HTR-8/SVneo (cell line): Measurements from ENCODE around the gene SSNA1.

Source experiments
- DNase-seq: peaks from one replicate; pipeline ENCODE4 v3.0.0; 2011; ENCODE audit warnings: low spot score, mixed read lengths; ENCODE audit not compliant: insufficient read length
- FAIRE-seq: peaks from 2 replicates; lab custom pipeline; 2011; peaks lifted over from hg19 to GRCh38; lab: Jason Lieb, UNC

The SSNA1 gene

DNA sequence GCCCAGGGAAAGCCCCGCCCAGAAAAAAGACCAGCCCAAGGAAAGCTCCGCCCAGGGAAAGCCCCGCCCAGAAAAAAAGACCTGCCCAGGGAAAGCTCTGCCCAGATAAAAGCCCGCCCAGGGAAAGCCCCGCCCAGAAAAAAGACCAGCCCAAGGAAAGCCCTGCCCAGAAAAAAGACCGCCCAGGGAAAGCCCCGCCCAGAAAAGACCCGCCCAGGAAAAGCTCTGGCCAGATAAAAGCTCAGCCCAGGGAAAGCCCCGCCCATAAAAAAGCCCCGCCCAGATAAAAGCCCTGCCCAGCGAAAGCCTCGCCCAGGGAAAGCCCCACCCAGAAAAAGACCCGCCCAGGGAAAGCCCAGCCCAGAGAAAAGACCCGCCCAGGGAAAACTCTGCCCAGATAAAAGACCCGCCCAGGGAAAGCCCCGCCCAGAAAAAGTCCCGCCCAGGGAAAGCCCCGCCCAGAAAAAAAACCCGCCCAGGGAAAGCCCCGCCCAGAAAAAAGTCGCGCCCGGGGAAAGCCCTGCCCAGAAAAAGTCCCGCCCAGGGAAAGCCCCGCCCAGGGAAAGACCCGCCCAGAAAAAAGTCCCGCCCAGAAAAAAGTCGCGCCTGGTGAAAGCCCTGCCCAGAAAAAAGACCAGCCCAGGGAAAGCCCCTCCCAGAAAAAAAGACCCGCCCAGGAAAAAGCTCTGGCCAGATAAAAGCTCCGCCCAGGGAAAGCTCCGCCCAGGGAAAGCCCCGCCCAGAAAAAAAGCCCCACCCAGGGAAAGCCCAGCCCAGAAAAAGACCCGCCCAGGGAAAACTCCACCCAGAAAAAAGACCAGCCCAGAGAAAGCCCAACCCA is 37.6 kb upstream of the SSNA1 start:
- DNase-seq (peak; percentile 52), FAIRE-seq (no peak)

DNA sequence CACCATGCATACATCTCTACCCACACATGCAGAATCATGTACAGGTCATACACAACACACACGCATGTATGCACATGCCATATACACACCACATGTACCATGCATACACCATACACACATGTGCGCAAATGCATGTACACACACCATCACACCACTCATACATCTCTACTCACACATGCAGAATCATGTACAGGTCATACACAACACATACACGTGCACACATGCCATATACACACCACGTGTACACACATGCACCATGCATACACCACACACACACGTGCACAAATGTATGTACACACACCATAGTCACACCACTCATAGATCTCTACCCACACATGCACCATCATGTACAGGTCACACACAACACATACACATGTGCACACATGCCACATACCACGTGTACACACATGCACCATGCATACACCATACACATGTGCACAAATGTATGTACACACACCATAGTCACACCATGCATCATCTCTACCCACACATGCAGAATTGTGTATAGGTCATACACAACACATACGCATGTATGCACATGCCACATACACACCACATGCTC is 35.6 kb upstream of the SSNA1 start:
- DNase-seq = no peak
- peak; percentile 89 for FAIRE-seq

- DNase-seq = no peak
These were observed 31.7 kb upstream of the SSNA1 start for GRCh38 chr9:137156567-137157375.

GRCh38 chr9:137157618-137158415 is 30.7 kb upstream of the SSNA1 start:
- FAIRE-seq = peak; percentile 16
- DNase-seq = no peak

More at GRCh38 chr9:137156567-137157375, 31.7 kb upstream of the SSNA1 start:
- no peak for FAIRE-seq

DNA sequence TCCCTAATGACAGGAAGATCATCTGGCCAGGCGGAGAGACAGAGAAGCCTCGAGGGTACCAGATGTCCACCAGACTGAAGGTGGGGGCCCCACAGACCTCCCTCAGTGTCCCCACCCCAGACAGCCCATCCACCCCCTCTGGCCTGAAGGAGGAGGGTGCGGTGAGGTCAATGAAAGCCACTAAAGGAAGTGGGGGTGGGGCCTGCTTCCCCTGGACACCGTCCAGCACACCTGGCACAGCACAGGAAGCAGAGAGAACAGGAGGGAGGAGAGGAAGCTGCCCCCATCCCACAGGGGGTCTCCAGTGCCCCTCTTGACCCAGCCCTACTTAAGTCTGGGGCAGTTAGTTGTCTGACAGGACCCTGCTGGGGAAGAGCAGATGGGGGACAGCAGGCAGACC is 29.9 kb upstream of the SSNA1 start:
- DNase-seq (no peak), FAIRE-seq (no peak)

DNA sequence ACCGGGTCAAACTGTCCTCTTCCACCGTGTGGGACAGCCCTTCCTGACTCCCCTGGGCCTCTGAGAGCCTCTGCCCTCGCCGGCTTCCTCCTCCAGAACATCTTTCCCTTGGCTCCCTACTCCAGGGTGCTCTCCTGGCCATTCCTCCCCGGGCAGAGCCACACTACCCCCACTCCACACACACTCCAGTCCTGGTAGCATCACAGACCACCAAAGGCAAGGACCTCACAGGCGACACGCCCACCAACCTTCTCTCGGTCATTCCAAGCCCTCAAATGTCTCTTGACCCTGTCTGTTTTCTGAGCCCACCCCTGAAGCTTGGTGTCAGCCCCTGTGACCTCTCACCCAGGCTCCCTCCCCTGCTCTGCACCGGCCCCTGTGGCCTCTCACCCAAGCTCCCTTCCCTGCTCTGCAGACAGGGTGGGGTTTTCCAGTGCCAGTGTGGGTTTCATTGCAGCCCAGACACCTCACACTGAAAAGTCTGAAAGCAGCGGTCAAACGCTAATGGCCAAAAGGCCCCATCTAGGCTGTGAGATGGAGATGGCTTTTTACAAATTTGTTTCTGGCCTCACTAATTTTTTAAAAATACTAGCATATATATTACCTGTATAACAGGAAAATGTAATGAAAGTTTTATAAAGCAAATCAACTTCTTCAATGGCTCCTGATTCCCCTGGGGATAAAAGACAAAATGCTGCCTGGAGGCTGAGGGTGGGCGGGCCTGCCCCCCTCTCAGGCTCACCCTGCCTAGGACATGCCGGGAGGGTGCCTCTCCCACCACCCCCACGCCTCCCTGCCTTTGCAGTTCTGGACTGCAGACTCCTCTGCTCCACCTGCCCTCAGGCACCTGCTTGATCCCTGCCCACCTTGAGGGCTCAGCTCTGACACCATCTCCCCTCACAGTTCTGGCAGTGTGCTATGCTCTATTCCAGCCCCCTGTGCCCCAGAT is 29.1 kb upstream of the SSNA1 start:
- no peak for FAIRE-seq
- no peak for DNase-seq

- FAIRE-seq (no peak), DNase-seq (no peak)
These were observed 28.4 kb upstream of the SSNA1 start for GRCh38 chr9:137160054-137160425.

- FAIRE-seq (no peak), DNase-seq (no peak)
These were observed 27.5 kb upstream of the SSNA1 start for GRCh38 chr9:137160716-137161557.

DNA sequence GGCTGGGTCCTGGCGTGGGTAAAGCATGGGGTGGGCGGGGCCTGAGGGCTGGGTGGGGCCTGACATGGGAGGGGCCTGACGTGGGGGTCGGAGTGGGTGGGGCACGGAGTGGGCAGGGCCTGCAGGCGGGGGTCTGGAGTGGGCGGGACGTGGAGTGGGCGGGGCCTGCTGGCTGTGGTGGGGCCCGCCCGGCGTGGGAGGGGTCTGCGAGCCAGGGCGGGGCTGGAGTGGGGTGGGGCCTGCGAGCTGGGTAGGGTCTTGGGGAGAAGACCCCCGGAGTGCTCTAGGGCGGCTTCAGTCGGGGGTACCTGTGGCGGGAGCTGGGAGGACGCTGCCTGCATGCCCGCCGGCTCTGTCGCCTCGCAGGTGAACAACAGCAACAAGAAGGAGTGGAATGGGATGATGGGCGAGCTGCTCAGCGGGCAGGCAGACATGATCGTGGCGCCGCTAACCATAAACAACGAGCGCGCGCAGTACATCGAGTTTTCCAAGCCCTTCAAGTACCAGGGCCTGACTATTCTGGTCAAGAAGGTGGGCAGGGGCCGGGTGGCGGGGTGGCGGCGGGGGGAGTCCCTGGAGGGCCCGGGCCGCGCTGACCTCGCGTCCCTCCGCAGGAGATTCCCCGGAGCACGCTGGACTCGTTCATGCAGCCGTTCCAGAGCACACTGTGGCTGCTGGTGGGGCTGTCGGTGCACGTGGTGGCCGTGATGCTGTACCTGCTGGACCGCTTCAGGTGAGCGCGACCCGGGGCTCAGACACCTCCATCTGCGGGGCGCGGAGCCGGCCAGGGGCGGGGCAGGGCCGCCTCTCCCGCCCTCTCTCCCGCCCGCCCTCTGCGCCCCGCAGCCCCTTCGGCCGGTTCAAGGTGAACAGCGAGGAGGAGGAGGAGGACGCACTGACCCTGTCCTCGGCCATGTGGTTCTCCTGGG is 26.7 kb upstream of the SSNA1 start:
- DNase-seq = no peak
- no peak for FAIRE-seq

GRCh38 chr9:137162505-137163364 is 25.7 kb upstream of the SSNA1 start:
- FAIRE-seq (no peak), DNase-seq (no peak)

DNA sequence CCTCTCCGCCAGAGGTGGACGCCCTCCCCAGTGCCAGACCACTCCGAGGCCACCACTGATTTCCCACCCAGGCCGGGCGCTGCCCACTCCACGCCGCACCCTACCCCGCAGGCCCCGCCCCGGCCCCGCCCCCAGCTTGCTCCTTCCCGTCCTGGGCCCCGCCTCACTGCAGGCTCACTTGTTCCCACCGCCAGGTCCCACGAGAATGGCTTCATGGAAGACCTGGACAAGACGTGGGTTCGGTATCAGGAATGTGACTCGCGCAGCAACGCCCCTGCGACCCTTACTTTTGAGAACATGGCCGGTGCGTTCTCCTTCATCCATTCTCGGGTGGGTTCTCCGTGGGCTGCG is 25.1 kb upstream of the SSNA1 start:
- FAIRE-seq (no peak), DNase-seq (no peak)

DNA sequence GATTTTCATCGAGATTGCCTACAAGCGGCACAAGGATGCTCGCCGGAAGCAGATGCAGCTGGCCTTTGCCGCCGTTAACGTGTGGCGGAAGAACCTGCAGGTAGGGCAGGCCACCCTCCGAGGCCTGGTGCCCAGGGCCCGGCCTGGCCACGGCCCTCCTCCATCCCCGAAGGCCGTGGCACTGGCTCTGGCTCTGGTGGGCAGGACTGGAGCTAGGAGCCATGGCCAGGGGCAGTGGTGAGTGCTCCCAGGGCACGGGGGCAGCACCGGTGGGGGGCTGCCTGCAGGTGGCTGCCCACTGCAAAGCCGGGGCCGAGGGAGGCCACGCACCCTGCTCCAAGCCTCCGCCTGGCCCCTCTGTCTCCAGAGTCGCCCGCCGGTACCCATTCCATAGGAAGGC is 24.7 kb upstream of the SSNA1 start:
- FAIRE-seq (no peak), DNase-seq (no peak)

DNA sequence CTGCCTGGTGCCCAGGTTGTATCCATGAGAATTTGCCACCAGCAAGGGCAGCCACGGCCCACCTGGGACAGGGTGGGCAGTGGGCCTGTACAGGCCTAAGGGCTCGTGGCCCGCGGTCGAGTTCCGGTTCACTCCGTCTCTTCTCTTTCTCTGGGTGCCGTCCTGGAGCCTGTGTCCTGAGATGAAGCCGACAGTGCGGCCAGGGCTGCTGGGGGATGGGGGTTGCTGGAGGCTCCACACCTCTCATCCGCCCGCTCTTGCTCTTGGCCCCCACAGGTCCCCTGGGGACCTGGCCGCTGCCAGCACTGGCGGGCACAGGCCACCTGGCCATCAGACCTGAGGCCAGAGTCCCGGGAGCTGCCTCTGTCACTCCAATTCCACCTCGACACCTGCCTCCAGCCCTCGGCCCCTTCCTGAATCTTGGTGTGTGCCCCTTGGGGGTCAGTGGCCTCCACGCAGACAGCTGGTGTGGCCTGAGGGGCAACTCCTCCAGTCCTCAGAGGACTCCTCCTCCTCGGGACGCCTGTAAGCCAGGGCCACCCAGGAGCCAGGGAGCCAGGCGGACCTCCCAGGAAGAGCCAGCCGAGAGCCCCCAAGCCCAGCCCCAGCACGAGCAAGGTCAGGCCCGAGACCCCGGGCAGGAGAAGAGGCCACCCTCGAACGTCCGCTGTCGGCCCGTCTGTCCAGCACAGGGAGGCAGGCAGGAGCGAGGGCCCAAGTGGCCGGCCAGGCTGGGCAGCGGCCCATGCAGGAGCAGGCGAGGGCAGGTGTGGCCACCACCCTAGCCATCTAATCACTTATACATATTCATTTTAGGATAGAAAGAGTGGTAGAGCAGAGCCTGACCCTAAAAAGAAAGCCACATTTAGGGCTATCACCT is 23.9 kb upstream of the SSNA1 start:
- no peak for FAIRE-seq
- no peak for DNase-seq

DNA sequence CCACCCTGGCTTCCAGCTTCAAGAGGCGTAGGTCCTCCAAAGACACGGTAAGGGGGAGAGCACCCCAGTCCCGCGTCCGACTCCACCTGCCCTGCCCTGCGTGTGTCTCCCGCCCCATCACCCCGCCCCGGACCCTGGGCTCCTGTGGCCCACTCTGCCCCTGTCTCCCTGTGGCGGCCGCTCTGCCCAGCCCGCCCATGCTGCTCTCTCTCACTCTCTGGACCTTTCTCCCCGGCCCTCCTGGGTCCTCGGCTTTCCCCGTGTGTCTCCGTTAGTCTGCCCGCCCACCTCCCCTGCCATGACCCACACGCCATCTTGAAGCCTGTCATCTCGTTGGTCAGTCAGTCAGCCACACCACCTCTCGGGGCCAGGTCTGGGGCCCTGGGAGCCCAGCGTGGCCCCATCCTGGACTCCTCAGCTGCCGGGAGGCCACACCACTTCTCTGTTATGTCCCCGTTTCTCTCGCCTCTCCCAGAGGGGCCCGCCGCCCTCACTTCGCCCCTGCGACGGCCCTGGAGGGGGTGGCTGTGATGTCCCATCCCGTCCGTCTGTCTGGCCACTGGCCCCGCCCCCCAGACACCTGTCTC is 23.1 kb upstream of the SSNA1 start:
- no peak for FAIRE-seq
- DNase-seq = no peak
